HEK293 (cell line): ENCODE results near the gene ZBTB44.

Experiments
- HOXD13 ChIP-seq: sonication (generic); formaldehyde crosslinking; IDR thresholded peaks from 2 replicates; pipeline ENCODE4 v1.8.0; 2022; ENCODE audit warnings: missing genetic modification reagents, borderline replicate concordance
- ZFP41 ChIP-seq: fragments of 450-650 bp; formaldehyde crosslinking; IDR thresholded peaks from 2 replicates; pipeline ENCODE4 v1.5.1; 2016; ENCODE audit warnings: missing biosample characterization, missing genetic modification characterization, borderline replicate concordance
- ZNF239 ChIP-seq: fragments of 450-650 bp; formaldehyde crosslinking; IDR thresholded peaks from 2 replicates; pipeline ENCODE4 v1.5.1; 2016; ENCODE audit warnings: missing biosample characterization, missing genetic modification characterization
- ZNF571 ChIP-seq: fragments of 450-650 bp; formaldehyde crosslinking; IDR thresholded peaks from 2 replicates; pipeline ENCODE4 v1.5.0; 2017; ENCODE audit warnings: missing biosample characterization, missing genetic modification characterization
- TF ChIP-seq, protein P1 (sequence below): fragments of 450-650 bp; formaldehyde crosslinking; IDR thresholded peaks from 2 replicates; pipeline ENCODE4 v1.5.1; 2016; ENCODE audit warnings: missing biosample characterization, missing genetic modification characterization
- TF ChIP-seq, protein P2 (sequence below): fragments of 450-650 bp; formaldehyde crosslinking; IDR thresholded peaks from 2 replicates; pipeline ENCODE4 v1.5.1; 2016; ENCODE audit warnings: missing biosample characterization, missing genetic modification characterization
- TF ChIP-seq, protein P3 (sequence below): fragments of 450-650 bp; formaldehyde crosslinking; IDR thresholded peaks from 2 replicates; pipeline ENCODE4 v1.5.1; 2016; ENCODE audit warnings: missing biosample characterization, missing genetic modification characterization

DNA sequence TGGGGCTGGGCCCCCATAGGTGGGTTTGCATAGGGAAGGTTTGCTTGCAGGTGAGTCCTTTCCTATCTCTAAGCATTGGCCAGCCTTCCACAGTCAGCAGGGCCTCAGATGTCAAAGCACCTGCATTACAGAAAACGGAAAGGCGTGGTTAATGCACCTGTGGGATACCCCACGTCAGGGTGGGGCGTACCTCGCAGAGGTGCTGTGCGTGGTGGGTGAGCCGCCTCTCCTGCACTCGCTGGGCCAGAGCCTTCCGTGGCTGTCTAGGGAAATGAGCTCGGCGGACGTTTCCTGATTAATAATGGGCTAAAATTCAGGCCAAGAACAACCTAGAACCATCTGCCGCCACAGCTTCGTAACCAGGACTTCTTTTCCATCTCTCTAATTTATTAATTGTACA is 122.8 kb downstream of the ZBTB44 start:
- TF ChIP-seq ZNF239 (tag by site-specific recombination): no peak
- TF ChIP-seq, protein P1, sequence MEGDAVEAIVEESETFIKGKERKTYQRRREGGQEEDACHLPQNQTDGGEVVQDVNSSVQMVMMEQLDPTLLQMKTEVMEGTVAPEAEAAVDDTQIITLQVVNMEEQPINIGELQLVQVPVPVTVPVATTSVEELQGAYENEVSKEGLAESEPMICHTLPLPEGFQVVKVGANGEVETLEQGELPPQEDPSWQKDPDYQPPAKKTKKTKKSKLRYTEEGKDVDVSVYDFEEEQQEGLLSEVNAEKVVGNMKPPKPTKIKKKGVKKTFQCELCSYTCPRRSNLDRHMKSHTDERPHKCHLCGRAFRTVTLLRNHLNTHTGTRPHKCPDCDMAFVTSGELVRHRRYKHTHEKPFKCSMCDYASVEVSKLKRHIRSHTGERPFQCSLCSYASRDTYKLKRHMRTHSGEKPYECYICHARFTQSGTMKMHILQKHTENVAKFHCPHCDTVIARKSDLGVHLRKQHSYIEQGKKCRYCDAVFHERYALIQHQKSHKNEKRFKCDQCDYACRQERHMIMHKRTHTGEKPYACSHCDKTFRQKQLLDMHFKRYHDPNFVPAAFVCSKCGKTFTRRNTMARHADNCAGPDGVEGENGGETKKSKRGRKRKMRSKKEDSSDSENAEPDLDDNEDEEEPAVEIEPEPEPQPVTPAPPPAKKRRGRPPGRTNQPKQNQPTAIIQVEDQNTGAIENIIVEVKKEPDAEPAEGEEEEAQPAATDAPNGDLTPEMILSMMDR (tag by site-specific recombination): no peak
- no peak for TF ChIP-seq ZNF571 (tag by site-specific recombination)
- TF ChIP-seq ZFP41 (tag by site-specific recombination): no peak
- TF ChIP-seq, protein P2, sequence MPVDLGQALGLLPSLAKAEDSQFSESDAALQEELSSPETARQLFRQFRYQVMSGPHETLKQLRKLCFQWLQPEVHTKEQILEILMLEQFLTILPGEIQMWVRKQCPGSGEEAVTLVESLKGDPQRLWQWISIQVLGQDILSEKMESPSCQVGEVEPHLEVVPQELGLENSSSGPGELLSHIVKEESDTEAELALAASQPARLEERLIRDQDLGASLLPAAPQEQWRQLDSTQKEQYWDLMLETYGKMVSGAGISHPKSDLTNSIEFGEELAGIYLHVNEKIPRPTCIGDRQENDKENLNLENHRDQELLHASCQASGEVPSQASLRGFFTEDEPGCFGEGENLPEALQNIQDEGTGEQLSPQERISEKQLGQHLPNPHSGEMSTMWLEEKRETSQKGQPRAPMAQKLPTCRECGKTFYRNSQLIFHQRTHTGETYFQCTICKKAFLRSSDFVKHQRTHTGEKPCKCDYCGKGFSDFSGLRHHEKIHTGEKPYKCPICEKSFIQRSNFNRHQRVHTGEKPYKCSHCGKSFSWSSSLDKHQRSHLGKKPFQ: no peak
- no peak for TF ChIP-seq HOXD13 (CRISPR knock-in tag)
- TF ChIP-seq, protein P3, sequence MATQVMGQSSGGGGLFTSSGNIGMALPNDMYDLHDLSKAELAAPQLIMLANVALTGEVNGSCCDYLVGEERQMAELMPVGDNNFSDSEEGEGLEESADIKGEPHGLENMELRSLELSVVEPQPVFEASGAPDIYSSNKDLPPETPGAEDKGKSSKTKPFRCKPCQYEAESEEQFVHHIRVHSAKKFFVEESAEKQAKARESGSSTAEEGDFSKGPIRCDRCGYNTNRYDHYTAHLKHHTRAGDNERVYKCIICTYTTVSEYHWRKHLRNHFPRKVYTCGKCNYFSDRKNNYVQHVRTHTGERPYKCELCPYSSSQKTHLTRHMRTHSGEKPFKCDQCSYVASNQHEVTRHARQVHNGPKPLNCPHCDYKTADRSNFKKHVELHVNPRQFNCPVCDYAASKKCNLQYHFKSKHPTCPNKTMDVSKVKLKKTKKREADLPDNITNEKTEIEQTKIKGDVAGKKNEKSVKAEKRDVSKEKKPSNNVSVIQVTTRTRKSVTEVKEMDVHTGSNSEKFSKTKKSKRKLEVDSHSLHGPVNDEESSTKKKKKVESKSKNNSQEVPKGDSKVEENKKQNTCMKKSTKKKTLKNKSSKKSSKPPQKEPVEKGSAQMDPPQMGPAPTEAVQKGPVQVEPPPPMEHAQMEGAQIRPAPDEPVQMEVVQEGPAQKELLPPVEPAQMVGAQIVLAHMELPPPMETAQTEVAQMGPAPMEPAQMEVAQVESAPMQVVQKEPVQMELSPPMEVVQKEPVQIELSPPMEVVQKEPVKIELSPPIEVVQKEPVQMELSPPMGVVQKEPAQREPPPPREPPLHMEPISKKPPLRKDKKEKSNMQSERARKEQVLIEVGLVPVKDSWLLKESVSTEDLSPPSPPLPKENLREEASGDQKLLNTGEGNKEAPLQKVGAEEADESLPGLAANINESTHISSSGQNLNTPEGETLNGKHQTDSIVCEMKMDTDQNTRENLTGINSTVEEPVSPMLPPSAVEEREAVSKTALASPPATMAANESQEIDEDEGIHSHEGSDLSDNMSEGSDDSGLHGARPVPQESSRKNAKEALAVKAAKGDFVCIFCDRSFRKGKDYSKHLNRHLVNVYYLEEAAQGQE (tag by site-specific recombination): no peak
